ENCODE measurements around the gene TRIM17.

TRIM17 gene

DNA sequence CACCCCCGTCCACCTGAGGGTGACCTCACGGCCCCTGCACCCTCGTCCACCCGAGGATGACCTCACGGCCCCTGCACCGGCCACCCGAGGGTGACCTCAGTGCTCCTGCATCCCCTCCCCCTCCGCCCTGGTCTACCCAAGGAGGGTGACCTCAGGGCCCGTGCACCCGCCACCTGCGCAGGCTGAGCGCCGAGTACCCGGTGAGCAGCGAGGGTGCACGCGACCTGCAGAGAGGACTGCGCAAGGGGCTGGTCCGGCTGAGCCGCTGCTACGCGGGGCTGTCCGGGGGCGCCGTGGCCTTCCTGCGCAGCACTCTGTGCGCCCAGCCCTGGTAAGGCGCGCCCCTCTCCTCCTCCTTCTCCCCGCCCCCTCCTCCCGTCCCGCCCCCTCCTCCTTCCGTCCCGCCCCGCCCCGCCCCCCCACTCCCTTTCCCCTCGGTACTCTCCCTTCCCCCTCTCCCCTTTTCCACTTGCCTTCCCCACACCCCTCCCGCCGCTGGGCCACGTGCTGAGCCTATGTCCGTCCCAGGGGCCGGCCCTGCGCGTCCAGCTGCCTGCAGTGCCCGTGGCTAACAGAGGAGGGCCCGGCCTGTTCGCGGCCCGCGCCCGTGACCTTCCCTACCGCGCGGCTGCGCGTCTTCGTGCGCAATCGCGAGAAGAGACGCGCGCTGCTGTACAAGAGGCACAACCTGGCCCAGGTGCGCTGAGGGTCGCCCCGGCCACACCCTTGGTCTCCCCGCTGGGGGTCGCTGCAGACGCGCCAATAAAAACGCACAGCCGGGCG is 38.4 kb downstream of the TRIM17 start:
- Histone ChIP-seq H3K9me3 (ENCODE audit: low read length) (no peaks in the 10 kb centered on the region), H3K9ac (ENCODE audit: low read length) (no peak overlapping the region), H3K4me3 (ENCODE audit: low read depth, low read length, poor library complexity, severe bottlenecking) (peak overlapping the region; percentile 38), H3K36me3 (ENCODE audit: insufficient read depth, low read length) (no peaks in the 10 kb centered on the region), H3F3A (ENCODE audit: insufficient read depth, low read length) (no peaks in the 10 kb centered on the region), H4K20me1 (ENCODE audit: insufficient read depth, low read length) (no peaks in the 10 kb centered on the region), H3K27me3 (ENCODE audit: insufficient read depth, low read length) (peaks cover 3% of the 10 kb centered on the region; the same call in 1 of the 2 replicates), H3K4me2 (ENCODE audit: low read length) (peak overlapping the region; percentile 53; the same call in 1 of the 2 replicates), H3K4me1 (ENCODE audit: insufficient read depth, low read length, severe bottlenecking) (no peaks in the 10 kb centered on the region), H2AFZ (ENCODE audit: low read length) (no peak overlapping the region), H3K27ac (ENCODE audit: low read depth, low read length, poor library complexity, severe bottlenecking) (no peak overlapping the region), H3K79me2 (ENCODE audit: insufficient read depth, low read length) (no peaks in the 10 kb centered on the region), H3K9me2 (ENCODE audit: low read depth, low read length) (no peaks in the 10 kb centered on the region)
- TF ChIP-seq, protein P1, sequence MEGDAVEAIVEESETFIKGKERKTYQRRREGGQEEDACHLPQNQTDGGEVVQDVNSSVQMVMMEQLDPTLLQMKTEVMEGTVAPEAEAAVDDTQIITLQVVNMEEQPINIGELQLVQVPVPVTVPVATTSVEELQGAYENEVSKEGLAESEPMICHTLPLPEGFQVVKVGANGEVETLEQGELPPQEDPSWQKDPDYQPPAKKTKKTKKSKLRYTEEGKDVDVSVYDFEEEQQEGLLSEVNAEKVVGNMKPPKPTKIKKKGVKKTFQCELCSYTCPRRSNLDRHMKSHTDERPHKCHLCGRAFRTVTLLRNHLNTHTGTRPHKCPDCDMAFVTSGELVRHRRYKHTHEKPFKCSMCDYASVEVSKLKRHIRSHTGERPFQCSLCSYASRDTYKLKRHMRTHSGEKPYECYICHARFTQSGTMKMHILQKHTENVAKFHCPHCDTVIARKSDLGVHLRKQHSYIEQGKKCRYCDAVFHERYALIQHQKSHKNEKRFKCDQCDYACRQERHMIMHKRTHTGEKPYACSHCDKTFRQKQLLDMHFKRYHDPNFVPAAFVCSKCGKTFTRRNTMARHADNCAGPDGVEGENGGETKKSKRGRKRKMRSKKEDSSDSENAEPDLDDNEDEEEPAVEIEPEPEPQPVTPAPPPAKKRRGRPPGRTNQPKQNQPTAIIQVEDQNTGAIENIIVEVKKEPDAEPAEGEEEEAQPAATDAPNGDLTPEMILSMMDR (IDR thresholded peaks at IDR 0.05; ENCODE audit: low read length): peak; percentile 49
- no peak for TF ChIP-seq EZH2 (IDR thresholded peaks at IDR 0.05; ENCODE audit: borderline replicate concordance, low read length)

DNA sequence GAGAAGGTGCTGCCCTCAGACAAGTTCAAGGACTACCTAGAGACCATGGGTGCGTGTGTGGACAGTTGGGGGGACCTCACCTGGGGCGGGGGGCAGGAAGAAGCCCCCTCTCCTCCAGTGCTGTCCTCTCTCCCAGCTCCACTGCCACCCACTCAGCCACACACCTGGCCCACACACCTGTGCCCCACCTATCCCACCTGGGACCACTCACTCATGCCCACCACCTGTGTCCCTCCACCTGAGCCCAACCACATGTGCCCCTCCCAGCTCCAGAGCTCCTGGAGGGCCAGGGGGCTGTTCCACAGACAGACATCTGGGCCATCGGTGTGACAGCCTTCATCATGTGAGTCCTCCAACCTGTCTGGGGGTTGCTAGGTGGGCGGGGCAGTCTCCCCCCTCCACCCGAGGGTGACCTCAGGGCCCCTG is 39.0 kb downstream of the TRIM17 start:
- no peaks in the 10 kb centered on the region for H3K36me3 ChIP-seq (ENCODE audit: insufficient read depth, low read length)
- H2AFZ ChIP-seq (ENCODE audit: low read length): no peak overlapping the region
- H3K4me3 ChIP-seq (ENCODE audit: low read depth, low read length, poor library complexity, severe bottlenecking): peak overlapping the region; percentile 38
- no peak overlapping the region for H3K27ac ChIP-seq (ENCODE audit: low read depth, low read length, poor library complexity, severe bottlenecking)
- H3K4me2 ChIP-seq (ENCODE audit: low read length): peak overlapping the region; percentile 53; the same call in 1 of the 2 replicates
- no peaks in the 10 kb centered on the region for H3K4me1 ChIP-seq (ENCODE audit: insufficient read depth, low read length, severe bottlenecking)
- no peak overlapping the region for H3K9ac ChIP-seq (ENCODE audit: low read length)
- no peaks in the 10 kb centered on the region for H3F3A ChIP-seq (ENCODE audit: insufficient read depth, low read length)
- no peaks in the 10 kb centered on the region for H3K9me2 ChIP-seq (ENCODE audit: low read depth, low read length)
- TF ChIP-seq, protein P1 (IDR thresholded peaks at IDR 0.05; ENCODE audit: low read length): no peak
- H3K9me3 ChIP-seq (ENCODE audit: low read length): no peaks in the 10 kb centered on the region
- no peaks in the 10 kb centered on the region for H3K27me3 ChIP-seq (ENCODE audit: insufficient read depth, low read length)
- no peaks in the 10 kb centered on the region for H3K79me2 ChIP-seq (ENCODE audit: insufficient read depth, low read length)
- H4K20me1 ChIP-seq (ENCODE audit: insufficient read depth, low read length): no peaks in the 10 kb centered on the region

DNA sequence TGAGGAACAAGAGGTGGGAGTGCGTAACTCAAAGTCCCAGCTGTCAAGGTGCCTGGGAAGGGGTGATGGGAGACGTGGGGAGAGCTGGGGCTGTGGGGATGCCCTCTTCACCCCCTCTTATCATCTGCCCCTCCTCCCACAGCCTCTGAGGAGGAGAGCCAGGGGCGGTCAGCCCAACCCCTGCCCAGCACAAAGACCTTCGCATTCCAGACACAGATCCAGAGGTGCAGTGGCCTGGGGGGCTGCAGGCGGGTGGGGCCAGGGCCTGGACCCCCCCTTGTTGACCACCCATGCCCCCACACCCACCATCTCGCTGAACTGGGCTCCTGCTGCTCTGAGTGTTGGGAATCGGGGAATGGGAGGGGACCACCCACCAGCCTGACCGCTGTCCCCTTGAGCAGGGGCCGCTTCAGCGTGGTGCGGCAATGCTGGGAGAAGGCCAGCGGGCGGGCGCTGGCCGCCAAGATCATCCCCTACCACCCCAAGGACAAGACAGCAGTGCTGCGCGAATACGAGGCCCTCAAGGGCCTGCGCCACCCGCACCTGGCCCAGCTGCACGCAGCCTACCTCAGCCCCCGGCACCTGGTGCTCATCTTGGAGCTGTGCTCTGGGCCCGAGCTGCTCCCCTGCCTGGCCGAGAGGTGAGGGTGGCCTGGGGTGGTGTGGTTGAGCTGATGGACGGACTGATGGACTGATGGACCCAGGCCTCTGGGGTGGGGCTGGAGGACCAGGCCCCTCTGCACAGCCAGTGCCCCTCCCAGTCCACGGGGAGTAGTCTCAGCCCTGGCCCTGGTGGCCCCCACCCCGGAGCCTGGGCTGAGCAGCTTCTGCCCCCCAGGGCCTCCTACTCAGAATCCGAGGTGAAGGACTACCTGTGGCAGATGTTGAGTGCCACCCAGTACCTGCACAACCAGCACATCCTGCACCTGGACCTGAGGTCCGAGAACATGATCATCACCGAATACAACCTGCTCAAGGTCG is 39.7 kb downstream of the TRIM17 start:
- TF ChIP-seq EZH2 (IDR thresholded peaks at IDR 0.05; ENCODE audit: borderline replicate concordance, low read length): no peak
- TF ChIP-seq, protein P1 (IDR thresholded peaks at IDR 0.05; ENCODE audit: low read length): no peak
- no peak overlapping the region for H3K4me3 ChIP-seq (ENCODE audit: low read depth, low read length, poor library complexity, severe bottlenecking)
- H3K4me1 ChIP-seq (ENCODE audit: insufficient read depth, low read length, severe bottlenecking): no peaks in the 10 kb centered on the region
- no peaks in the 10 kb centered on the region for H3K27me3 ChIP-seq (ENCODE audit: insufficient read depth, low read length)
- H3K36me3 ChIP-seq (ENCODE audit: insufficient read depth, low read length): no peaks in the 10 kb centered on the region
- no peaks in the 10 kb centered on the region for H4K20me1 ChIP-seq (ENCODE audit: insufficient read depth, low read length)
- no peak overlapping the region for H3K4me2 ChIP-seq (ENCODE audit: low read length)
- H3K9ac ChIP-seq (ENCODE audit: low read length): no peak overlapping the region
- no peak overlapping the region for H2AFZ ChIP-seq (ENCODE audit: low read length)
- no peak overlapping the region for H3K27ac ChIP-seq (ENCODE audit: low read depth, low read length, poor library complexity, severe bottlenecking)
- H3K9me3 ChIP-seq (ENCODE audit: low read length): no peaks in the 10 kb centered on the region
- H3F3A ChIP-seq (ENCODE audit: insufficient read depth, low read length): no peaks in the 10 kb centered on the region
- H3K9me2 ChIP-seq (ENCODE audit: low read depth, low read length): no peaks in the 10 kb centered on the region
- no peaks in the 10 kb centered on the region for H3K79me2 ChIP-seq (ENCODE audit: insufficient read depth, low read length)
